GM19239 (cell line): Measurements from ENCODE around the gene CASP8AP2.
"Not testable (repeated sequence)": the region's sequence is repeated elsewhere in the genome, so short reads cannot be mapped to it uniquely, and the experiment has no call there.

Experiments
- DNase-seq: peaks from one replicate; pipeline ENCODE4 v3.0.0; 2011; ENCODE audit warnings: low spot score; ENCODE audit not compliant: insufficient read length
- FAIRE-seq: peaks from 2 replicates; lab custom pipeline; 2011; peaks lifted over from hg19 to GRCh38; lab: Jason Lieb, UNC

CASP8AP2 gene

GRCh38 chr6:89819336-89820130 is 10.1 kb upstream of the CASP8AP2 start, which contains the start of gene MDN1:
Gene MDN1, minus strand, starts transcription at chr6:89819794. Its CDS starts 187 bp downstream, at chr6:89819607.
- FAIRE-seq: peak; percentile 99
- peak; percentile 76 for DNase-seq

- FAIRE-seq: no peak
- no peak for DNase-seq
These were observed 3.6 kb upstream of the CASP8AP2 start for GRCh38 chr6:89826029-89826528.

- not testable (repeated sequence) for FAIRE-seq, DNase-seq
These were observed 1.1 kb upstream of the CASP8AP2 start for GRCh38 chr6:89828475-89828987.

- FAIRE-seq (no peak), DNase-seq (no peak)
These were observed 650 bp upstream of the CASP8AP2 start for GRCh38 chr6:89828988-89829471.

- FAIRE-seq (no peak), DNase-seq (no peak)
These were observed 610 bp downstream of the CASP8AP2 start for GRCh38 chr6:89830170-89830809.

- DNase-seq (peak; percentile 5), FAIRE-seq (peak; percentile 90)
These were observed 5.5 kb downstream of the CASP8AP2 start for GRCh38 chr6:89834884-89835792.

- FAIRE-seq (no peak), DNase-seq (no peak)
These were observed 7.1 kb downstream of the CASP8AP2 start for GRCh38 chr6:89836639-89837222.

- FAIRE-seq (no peak), DNase-seq (no peak)
These were observed 10.9 kb downstream of the CASP8AP2 start for GRCh38 chr6:89840538-89840937.

GRCh38 chr6:89842228-89842627 is 12.5 kb downstream of the CASP8AP2 start:
- FAIRE-seq (no peak), DNase-seq (no peak)

GRCh38 chr6:89843070-89843469 is 13.4 kb downstream of the CASP8AP2 start:
- no peak for FAIRE-seq
- DNase-seq: no peak

GRCh38 chr6:89847513-89847912 is 17.8 kb downstream of the CASP8AP2 start:
- FAIRE-seq, DNase-seq: not testable (repeated sequence)

GRCh38 chr6:89853068-89853467 is 23.4 kb downstream of the CASP8AP2 start:
- DNase-seq (no peak), FAIRE-seq (no peak)

GRCh38 chr6:89858041-89858440 is 28.4 kb downstream of the CASP8AP2 start:
- FAIRE-seq: no peak
- DNase-seq: no peak

- DNase-seq (no peak), FAIRE-seq (peak; percentile 80)
These were observed 30.1 kb downstream of the CASP8AP2 start for GRCh38 chr6:89859744-89860143.

- DNase-seq (no peak), FAIRE-seq (peak; percentile 81)
These were observed 32.6 kb downstream of the CASP8AP2 start for GRCh38 chr6:89862273-89862672.

- FAIRE-seq: no peak
- DNase-seq: no peak
These were observed 33.0 kb downstream of the CASP8AP2 start for GRCh38 chr6:89862698-89863097.

GRCh38 chr6:89866024-89866678 is 36.5 kb downstream of the CASP8AP2 start:
- FAIRE-seq (peak; percentile 51), DNase-seq (no peak)

- DNase-seq (no peak), FAIRE-seq (no peak)
These were observed 44.0 kb downstream of the CASP8AP2 start for GRCh38 chr6:89873721-89874120.

- DNase-seq (no peak), FAIRE-seq (no peak)
These were observed 44.8 kb downstream of the CASP8AP2 start for GRCh38 chr6:89874438-89874837.
